NCI-H2196 (cell line): Measurements from ENCODE around the gene MAD1L1.
A peak's percentile ranks its signal among the peaks of the same experiment; 100 is the strongest.

ENCODE experiments used
- DNase-seq: peaks from one replicate; lab custom pipeline; 2025; ENCODE audit not compliant: unreplicated experiment; lab: John Stamatoyannopoulos, UW

Gene MAD1L1

DNA sequence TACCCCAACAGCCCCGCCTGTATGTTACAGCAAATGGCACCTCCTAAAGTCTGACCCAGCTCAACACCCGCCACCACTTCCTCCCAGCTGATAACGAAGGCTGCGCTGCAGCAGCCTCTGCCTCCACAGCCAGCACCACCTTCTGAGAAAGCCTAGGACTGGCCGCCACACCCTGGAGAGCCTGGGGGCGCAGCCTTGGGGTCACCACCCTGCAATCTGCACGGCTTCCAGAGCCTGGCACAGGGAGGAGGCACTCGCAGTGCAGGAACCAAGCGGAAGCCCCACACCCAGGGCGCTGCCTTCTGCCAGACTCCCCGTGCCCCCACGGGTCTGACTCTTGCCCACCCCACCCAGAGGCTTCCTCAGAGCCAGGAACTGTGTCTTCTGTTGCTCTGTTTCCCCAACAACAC lies 112.5 kb downstream of the MAD1L1 start:
- no peak for DNase-seq

DNA sequence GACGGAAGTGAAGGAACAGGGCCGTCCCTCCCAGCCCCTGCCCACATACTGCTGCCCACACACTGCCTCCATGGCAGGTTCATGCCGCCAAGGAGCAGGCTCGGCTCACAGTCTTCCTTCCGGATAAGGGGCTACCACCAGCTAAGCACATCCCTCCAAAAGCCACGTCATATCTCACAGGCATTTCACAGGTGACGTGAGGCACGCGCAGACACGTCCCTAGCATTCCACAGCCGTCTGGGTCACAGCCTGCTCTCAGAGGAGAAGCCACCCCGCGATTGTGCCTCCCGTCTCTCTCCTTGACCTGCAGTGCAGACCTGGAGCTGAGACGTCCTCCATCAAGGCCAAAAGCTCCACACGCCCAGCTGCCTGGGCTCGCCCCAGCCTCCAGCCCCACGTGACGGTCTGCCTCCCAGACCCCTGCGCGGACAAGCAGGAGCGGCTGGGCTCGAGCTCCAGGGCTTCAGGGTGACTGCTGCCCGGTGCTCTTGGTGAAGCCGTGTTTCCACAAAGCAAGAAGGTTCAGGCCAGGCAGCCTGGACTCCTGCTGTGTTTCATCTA lies 114.0 kb downstream of the MAD1L1 start:
- DNase-seq = no peak

DNA sequence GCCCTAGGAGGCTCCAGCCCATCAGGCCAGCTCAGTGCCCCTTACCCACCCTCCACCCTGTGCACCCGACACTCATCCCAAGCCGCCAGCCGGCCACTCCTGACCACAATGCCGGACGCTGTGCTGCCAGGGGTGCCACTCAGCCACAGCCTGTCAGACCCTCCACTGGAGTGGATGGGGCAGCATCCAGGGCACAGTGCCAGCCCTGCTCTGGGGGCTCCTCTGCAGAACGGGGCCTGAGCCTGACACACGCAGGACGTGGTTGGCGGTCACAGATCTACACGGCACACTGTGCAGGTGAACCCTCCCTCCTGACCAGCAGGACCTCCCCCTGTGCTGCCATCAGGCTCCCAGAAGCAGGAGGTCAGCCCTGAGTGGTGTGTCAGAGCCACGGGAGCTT lies 114.7 kb downstream of the MAD1L1 start:
- no peak for DNase-seq

DNA sequence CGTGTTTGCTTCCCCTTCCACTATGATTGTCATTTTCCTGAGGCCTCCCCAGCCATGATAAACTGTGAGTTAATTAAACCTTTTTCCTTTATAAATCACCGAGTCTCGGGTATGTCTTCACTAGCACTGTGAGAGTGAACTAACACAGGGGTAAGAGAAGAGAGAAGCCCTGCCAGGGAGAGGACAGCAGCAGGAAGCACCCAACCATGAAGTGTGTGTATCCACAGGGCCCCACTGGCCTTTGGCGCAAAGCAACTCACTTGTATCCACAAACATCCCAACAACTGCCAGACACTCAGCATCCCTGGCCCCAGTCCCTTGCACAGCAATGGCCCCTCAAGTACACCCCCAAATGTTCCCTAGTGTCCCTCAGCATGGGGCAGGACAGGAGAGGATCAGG lies 115.1 kb downstream of the MAD1L1 start:
- no peak for DNase-seq

DNA sequence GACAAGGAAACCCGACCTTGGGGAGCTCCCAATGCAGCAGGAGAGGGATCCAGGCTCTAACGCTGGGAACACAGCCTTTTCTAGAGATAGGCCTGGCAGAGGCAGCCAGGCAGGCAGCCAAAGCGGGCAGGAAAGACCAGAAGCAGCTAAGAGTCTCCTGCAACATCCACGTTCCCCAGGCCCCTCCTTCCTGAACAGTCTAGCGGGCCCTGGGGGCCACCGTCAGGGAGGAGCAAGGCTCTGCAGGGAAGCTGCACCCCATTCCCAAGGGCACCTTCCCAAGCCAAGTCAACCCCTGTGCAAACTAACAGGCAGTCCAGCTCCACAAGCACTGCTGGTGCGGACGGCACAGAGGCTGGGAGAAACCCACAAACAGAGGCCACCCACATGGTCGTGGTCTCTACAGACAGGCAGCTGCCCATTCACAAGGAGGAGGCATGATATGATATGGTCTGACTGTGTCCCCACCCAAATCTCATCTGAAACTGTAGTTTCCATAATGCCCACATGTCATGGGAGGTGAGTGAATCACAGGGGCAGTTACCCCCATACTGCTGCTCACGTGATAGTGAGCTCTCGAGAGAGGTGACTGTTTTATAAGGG lies 115.7 kb downstream of the MAD1L1 start:
- DNase-seq = peak; percentile 50

DNA sequence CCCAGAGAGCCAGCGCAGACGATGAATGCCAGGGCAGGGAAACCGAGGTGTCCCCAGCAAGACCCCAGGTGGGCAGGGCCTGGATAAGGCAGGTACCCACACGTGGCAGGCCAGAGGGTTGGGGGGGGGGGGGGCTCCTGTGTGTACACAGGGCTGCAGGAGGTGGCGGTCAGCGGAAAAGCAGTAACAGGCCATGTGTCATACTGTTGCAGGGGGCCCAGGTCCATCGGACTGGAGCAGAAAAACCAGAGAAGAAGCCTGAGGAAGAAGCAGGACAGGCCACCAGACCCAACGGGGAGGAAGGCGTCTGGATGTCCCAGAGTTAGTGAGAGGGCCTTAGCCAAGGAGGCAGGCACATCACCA lies 116.3 kb downstream of the MAD1L1 start:
- DNase-seq = no peak

DNA sequence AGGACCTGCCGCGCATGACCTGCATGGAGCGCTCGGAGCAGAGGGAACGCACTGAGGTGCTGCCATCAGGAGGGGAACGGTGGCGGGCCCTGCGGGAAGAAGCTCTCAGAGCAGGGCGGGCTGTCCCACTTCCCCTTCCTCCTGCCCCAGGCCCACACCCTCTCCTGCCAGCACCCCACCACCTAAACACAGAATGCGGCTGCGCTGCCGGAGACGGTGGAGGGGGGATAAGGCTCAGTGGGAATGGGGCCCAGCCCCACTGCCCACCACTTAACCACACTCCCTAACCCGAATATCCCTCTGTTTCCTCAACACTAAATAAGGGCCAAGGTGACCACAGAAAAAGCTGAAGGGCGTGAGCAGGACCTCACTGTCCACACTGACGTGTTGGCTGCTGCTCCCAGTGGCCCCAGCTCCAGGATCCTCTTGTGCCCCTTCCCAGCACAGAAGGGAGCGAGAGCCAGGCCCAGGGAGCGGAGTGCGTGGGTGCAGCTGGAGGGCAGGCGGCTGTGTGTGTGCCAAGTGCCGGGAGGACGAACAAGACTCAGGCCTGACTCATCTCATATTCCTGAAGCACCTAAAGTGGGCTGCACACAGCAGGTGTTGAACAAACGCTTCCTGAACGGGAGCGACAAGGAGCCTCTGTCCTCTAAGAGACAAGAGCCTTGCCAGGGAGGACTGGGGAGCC lies 116.8 kb downstream of the MAD1L1 start:
- peak; percentile 70 for DNase-seq

DNA sequence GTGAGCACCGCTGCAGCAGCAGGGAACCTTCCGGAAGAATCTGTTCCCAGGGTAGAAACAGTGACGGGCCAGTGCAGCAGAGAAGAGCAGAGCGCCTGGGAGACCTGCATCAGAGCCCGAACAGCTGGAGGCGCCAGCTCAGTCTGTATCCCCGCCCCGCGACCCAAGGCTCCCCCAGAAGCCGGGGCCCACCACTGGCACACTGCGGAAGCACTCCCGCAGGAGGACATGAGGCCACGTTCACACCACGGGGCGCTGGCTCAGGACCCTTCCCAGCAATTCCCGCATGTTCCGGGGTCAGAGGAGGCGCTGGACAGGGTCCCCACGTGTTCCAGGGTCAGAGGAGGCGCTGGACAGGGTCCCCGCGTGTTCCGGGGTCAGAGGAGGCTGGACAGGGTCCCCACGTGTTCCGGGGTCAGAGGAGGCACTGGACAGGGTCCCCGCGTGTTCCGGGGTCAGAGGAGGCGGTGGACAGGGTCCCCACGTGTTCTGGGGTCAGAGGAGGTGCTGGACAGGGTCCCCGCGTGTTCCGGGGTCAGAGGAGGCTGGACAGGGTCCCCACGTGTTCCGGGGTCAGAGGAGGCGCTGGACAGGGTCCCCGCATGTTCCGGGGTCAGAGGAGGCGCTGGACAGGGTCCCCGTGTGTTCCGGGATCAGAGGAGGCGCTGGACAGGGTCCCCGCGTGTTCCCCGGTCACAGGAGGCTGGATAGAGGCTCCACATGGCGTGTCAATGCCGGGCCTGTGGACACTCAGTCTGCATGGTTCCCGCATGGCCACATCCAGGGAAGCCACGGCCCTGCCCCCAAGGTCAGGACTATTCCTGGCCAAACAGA lies 117.6 kb downstream of the MAD1L1 start:
- no peak for DNase-seq

DNA sequence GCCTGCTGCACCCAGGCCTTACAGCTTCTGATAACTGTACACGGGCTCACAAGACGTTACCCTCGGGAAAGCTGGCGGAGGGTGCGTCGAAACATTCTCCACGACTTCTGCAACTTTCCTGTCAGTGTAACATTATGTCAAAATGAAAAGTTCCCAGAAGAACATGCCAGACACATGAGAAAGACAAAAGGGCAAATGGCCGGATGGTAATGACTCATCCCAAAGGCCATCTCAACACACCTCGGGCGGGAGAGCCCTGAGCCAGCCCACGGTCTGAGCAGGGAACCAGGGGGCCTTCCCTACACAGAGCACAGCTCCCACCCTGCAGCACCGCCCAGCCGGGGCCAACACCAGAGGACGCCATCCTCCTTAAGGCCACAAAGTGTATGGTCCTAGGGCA lies 118.7 kb downstream of the MAD1L1 start:
- no peak for DNase-seq

DNA sequence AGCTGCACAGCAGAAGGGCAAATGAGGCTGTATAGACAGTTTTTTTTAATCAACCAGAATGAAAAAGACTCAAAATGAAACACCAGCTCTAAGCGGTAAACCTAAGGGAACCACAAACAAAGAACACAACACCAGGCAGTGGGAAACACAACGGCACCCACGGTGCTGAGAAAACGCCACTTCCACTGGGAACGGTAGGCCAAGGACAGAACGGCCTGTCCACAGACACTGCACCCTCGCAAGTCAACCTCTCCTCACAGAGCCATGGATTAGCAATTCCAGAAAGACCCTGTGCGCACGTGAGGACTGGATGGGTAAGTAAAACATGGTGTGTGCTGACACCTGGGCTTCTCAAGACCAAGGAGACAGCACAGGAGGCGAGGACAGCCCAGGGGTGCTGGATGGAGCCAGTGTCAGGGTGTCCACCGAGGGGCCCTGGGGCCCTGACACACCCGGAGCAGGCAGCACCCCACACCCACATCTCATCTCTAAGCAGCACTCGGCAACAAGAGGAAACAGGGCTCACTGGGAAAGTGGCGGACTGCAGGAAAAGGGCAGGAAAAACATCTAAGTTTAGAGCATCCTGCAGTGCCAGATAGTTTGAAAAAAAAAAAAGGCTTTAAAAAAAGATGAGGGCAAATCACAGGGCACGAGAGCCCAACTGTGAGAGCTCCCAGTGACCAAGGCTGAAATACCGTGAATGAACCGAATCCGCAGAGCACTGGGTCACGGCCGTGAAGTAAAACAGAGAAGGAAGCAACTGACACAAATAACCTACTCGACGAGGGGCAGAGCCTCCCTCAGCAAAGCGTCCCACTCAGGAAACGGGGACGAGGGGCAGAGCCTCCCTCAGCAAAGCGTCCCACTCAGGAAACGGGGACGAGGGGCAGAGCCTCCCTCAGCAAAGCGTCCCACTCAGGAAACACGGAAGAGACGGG lies 120.2 kb downstream of the MAD1L1 start:
- DNase-seq = no peak

DNA sequence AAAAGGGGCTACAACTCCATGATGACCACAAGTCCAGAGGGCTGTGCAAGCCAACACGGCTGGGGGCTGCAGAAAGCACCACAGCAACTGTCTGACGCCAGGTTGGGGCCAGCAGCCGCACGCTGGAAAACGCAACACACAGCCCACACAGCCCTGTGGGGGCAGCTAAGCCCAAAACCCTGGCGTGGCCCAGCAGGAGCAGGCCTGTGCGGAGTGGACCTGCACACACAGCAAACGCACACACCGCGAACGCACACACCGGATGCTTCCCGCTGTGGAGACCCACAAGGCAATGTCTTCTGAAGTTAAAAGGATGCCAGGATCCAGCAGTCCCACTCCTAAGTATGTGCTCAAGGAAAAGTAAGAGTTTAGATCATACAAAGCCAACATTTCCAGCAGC lies 121.2 kb downstream of the MAD1L1 start:
- no peak for DNase-seq

DNA sequence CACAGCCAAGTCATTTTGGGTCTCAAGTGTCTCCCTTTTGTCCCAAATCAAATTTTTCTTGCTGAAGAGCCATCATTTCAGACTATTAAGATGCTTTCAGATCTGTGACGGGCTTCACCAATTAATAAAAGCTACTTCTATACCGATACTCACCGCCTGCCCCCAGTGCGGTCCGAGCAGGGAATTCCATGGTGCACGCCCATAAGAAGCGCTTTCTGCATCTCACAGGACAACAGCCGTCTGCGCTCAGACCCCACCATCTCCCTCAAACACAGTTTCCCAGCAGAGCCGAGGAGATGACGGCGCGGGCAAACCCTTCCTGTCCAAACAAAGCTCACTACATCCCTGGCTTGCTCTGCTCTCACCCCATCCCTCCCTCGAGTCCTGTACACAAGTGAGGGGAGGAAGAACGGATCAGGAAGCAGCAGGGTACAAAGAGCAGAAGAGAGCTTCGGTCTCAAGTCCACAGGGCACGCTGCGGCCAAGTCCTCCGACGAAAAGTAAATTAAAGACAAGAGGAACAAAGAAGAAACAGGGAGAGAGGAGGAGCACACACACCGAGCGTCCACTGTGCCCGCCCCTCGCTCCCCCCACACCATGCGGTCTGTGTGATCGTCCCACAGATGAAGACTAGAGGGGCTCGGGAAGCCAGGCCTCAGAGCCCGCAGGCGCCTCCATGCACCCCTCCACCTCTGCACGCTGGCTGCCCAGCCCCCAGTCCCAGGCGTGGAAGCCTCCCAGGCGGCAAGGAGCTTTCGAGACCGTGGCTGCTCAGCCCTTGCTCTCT lies 121.9 kb downstream of the MAD1L1 start:
- no peak for DNase-seq

DNA sequence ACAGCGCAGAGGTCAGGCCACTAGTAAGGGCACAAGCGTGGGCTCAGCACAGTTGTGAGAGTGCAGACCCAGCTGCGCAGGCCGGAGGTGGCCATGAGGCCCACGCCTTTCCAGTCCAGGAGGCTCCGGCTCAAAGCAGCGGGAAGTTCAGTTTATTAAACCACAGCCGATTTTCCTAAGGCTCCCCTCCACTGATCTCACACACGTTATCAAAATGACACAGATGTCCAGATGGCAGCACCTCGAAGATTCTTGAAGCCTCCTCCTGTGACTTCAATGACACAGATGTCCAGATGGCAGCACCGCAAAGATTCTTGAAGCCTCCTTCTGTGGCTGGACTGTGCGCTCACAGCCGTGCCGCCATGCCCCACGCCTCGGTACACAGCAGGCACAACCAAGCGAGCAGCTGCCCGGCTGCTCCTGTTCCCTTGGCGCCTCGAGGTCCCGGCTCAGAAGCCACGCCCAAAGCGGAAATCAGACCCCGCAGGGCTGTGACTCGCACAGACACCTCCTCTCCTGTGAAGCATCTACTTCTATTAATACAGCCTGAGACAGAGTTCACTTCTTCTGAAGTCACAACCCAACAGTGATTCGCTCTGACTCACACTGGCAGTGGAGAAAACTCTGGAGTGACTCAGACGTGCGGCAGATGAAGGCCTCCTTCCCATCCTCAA lies 122.7 kb downstream of the MAD1L1 start:
- no peak for DNase-seq

DNA sequence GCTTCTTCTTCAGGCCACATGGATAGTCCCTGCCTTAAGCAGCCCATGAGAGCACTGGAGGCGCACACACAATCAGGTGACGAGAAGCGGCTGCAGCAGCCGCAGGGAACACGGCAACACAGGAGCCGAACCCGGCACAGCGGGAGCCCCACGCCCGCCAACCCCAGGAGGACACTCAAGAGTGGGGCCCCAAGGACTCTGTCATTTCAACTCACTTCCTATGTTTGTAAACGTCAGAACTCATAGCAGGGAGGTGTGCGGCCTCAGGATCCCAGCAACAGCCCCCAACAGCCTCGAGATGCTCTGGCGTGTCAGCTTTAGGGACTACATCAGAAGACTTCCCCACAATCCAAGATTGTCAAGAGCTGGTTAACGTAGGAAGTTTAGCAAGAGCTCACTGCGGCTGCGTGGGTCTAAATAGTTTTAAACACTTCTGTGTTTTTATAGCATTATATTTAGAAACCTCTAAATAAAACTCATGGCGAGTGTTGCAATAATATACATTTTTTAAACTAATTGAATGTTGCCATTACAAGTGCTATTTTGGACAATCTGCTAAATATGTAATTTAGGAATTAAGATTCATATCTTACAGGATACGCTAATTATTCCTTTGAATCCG lies 123.4 kb downstream of the MAD1L1 start:
- DNase-seq = no peak

DNA sequence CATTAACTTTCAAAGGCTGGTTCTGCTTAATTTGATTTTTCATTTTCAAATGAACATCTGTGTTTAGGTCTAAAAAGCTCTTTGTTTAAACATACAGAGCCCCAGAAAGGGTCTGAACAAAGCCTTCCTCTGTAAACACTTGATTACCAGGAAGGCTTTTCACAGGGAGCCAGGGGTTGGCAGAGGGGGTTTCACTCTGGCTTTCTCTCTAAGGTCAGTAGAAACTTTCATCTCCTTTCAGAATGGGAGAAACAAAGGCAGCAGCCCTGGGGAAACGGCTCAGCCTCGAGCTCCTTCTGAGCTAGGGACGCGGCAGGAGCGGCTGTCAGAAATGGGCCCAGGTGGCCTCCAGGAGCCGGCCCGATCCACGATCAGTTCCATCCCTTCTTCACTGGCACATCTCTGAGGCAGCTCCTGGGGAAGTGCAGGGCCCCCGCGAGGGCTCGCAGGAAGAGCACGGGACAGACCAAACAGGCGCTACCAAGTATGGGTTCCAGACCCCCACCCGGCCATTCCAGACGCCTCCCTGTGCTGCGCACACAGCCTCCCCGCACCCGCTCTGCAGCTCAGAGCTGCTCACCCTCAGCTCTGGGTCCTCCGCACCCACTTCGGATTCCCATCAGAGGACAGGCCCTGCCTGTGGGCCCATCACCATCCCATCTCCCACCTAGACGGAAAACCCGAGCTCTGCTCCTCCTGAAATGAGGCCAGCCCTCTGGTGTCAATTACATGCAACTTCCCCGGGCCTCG lies 124.1 kb downstream of the MAD1L1 start:
- no peak for DNase-seq

DNA sequence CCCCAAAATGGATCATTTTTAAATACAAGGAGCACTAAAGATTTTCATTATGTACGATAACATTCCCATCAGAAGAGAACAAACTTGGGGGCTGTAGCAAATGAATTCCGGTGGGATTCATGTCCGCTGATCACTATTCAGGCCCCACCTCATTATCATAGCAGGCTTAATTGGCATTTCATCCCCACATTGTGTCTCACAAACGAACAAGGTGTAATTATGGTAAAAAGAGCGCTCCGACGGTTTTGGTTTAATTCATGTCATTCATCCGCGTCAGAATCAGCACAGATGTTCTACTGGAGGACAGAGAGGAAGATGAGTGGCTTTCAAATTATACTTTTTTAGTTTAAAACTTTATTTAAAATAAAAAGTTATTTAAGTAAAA lies 124.7 kb downstream of the MAD1L1 start:
- DNase-seq = no peak

DNA sequence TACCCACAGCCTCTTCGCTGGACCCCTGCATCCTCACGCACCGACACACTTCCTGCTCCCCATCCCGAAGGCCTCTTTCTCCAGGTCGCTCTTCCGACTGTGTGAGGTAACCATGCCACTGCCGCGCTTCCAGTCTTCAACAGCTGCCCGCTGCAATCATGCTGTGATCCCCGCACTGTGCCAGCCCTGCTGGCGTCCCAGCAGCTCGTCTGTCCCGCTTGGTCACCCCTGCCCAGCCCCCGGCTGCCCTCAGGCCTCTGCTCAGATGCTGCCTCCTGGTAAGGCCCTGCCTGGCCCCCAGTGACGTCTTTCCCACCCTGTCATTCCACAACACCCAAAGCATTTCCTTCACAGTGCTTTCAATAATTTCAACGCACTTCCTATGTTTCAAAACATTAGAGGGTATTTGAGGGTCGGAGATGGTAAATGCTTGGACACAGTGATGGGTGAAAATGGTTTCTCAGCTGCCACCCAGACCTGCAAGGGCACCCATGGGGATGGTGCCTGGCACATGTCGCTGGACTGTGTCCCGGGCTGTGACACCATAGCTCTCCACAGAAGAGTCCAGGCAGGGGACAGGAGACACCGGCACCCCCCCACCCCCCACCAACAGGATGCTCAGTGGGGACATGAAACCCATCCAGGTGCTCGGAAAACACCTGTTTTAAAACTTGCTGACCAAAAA lies 125.2 kb downstream of the MAD1L1 start:
- DNase-seq = no peak

DNA sequence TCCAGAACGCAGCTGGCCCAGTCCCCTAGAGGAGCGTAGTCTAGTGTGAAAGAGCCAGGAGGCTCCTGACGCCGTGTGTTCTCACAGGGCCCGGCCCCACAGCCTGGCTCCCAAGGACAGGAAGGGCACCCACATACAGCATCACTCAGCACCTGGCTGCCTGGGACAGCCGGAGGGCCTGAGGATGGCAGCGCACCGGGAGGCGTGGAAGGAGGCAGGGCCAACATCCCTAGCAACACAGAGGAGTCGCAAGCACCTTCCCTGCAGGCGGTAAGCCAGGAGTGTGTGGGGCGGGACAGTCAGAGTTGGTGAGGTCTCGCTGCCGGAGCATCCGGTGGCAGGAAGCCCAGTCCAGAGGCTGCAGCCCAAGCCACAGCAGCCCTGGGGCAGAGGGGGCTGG lies 125.8 kb downstream of the MAD1L1 start:
- DNase-seq = peak; percentile 28
